Stimulated activated naive CD8-positive, alpha-beta T cell treated with anti-CD3 and anti-CD28 coated beads, Interleukin-15, Interleukin-2, amounts not matched to agents 100 ng/mL and 50 ng/mL, for 24 hours (primary cell): ENCODE measurements around the gene KDM1B.

Experiments used
- H3K27ac Mint-ChIP-seq: one replicate; pipeline ENCODE4 v1.8.0; 2021; ENCODE audit warnings: mild to moderate bottlenecking, mixed read lengths
- H3K27me3 Mint-ChIP-seq: one replicate; pipeline ENCODE4 v1.8.0; 2021; ENCODE audit warnings: mixed read lengths
- H3K36me3 Mint-ChIP-seq: one replicate; pipeline ENCODE4 v1.8.0; 2021; ENCODE audit warnings: low read depth, mixed read lengths
- H3K4me1 Mint-ChIP-seq: one replicate; pipeline ENCODE4 v1.8.0; 2021; ENCODE audit warnings: low read depth, mixed read lengths
- H3K4me3 Mint-ChIP-seq: one replicate; pipeline ENCODE4 v1.8.0; 2021; ENCODE audit warnings: mild to moderate bottlenecking, mixed read lengths
- H3K9me3 Mint-ChIP-seq: one replicate; pipeline ENCODE4 v1.8.0; 2021; ENCODE audit warnings: mixed read lengths

KDM1B gene

DNA sequence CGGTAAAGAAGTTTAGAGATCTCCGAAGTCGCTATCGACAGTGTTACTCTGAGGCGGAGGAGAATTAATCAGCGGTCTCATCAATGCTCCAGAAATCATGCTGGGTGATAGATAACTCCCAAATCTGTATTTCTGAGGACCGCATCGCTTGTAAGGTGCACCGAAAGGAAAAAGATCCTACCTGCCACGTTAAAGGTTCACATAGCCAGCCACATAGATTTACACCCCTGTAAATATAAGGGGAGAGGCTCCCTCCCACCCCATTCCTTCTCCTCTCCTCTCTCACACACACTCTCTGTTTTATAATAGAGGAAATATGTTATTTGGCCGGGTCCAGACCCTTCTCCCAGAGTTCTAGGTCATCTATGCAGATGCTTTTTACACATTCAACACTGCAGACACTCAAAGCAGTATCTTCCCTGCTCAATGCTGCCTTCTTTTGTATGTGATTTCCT is 109.7 kb downstream of the KDM1B start:
- Mint-ChIP-seq H3K36me3 (peaks cover 41% of the 10 kb centered on the region), H3K27me3 (no peaks in the 10 kb centered on the region), H3K9me3 (peaks cover 4% of the 10 kb centered on the region), H3K27ac (peak overlapping the region; percentile 94), H3K4me1 (peaks cover 46% of the 10 kb centered on the region), H3K4me3 (peak overlapping the region; percentile 86)

DNA sequence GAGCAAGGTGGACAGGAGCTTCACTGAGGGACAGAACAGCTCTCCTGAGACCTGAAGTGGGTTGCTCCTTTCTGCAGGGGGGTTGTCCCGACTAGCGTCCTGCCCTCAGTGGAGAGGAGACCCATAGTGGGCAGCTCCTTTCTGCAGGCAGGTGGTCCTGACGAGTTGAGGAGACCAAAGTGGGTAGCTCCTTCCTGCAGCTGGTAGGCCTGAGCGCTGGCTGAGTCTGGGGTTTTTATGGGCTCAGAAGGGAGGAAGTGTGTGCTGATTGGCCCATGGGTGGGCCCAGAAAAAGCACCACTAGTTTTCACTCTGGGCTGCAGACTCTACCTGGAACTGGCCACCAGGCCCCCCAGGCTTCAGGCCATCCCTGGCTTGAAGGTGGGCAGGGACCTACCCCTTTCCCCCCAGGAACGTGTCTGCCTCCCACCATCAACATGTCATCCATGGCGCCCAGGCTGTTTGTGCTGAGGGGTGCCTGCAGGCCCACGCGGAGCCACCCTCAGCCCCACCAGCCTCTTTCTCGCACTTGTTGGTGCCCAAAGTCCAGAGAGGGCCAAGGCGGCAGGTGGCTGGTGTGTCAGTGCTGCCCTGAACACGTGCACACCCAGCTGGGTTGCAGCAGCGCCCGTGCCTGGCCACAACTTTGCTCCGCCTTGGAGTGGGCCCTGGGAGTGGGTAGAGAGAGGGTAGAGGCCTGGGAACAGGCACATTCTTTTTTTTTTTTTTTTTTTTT is 110.7 kb downstream of the KDM1B start:
- H3K36me3 Mint-ChIP-seq, result peaks cover 31% of the 10 kb centered on the region
- H3K4me1 Mint-ChIP-seq, result peaks cover 36% of the 10 kb centered on the region
- no peaks in the 10 kb centered on the region for H3K27me3 Mint-ChIP-seq
- peaks cover 4% of the 10 kb centered on the region for H3K9me3 Mint-ChIP-seq
- H3K27ac Mint-ChIP-seq, result peak overlapping the region; percentile 94
- peak overlapping the region; percentile 86 for H3K4me3 Mint-ChIP-seq

DNA sequence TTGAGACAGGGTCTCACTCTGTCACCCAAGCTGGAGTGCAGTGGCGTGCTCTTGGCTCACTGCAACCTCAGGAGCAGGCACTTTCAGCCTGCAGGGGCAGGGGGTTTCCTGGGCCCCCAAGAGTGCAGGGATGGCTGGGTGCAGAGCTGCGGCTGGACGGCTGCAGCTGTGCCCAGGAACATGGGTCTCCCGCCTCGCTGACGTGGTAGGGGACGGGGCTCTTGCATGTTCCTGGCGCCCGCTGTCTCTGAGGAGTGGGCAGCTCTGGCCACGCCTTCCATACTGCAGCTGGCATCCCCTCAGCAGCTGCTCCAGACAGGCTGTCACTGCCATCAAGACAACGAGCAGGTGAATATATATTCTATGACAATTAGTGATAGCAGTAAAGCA is 111.3 kb downstream of the KDM1B start:
- Mint-ChIP-seq H3K4me3 (no peak overlapping the region), H3K36me3 (peaks cover 28% of the 10 kb centered on the region), H3K9me3 (peaks cover 4% of the 10 kb centered on the region), H3K27ac (no peak overlapping the region), H3K4me1 (peaks cover 30% of the 10 kb centered on the region), H3K27me3 (no peaks in the 10 kb centered on the region)

DNA sequence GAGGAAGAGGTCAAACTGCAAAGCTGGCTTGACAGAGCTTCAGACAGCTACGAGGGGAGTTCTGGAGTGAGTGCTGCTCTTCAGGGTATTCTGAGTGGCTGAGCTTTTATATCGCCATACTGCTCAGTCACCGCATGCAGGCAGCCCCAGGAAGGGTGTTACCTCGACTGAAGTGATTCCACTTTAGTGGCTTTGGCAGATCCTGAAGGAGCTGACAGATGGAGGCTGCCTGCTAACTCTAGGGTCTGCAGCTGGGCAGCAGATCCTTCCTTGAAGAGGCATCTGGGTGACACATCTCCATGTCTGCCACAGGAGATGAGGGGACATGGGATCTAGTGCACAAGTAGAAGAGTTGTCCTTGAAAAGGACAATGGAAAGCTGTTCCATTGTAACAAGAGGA is 112.8 kb downstream of the KDM1B start:
- Mint-ChIP-seq H3K36me3 (peaks cover 12% of the 10 kb centered on the region), H3K9me3 (peaks cover 4% of the 10 kb centered on the region), H3K27me3 (peaks cover 3% of the 10 kb centered on the region), H3K4me3 (no peak overlapping the region), H3K4me1 (peaks cover 15% of the 10 kb centered on the region), H3K27ac (no peak overlapping the region)

DNA sequence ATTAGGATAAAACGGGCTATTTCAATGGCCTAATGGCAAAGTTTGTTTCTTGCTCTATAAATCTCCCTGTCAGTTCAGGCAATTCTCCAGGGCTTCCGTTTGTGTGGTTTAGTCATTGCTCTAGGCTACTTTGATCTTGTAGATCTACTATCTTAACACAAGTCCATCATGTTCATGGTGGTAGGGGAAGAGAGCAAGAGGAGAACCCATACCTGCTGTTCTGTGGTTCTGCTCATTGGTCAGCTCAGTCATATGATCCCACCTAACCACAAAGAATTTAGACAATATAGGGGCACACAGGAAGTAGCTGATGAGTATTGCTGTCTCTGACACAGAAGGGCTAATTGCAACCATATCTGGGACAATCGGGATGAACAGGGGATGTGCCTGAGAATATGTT is 114.0 kb downstream of the KDM1B start:
- H3K27ac Mint-ChIP-seq, result no peak overlapping the region
- peaks cover 4% of the 10 kb centered on the region for H3K9me3 Mint-ChIP-seq

DNA sequence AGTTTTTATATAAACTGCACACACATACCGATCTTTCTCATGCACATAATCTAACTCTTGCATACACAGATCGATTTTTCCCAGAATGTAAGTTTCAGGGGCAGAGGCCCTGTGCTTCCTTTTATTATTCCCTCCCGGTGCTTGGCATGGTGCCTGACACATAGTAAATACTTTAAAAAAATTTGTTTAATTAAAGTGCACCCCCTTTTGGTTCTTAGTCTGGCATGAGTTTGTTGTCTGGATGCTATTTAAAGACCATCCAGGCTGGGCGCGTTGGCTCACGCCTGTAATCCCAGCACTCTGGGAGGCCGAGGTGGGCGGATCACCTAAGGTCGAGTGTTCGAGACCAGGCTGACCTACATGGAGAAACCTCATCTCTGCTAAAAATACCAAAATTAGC is 114.5 kb downstream of the KDM1B start:
- peaks cover 4% of the 10 kb centered on the region for H3K9me3 Mint-ChIP-seq
- H3K27me3 Mint-ChIP-seq, result peaks cover 3% of the 10 kb centered on the region
- H3K4me1 Mint-ChIP-seq, result peaks cover 10% of the 10 kb centered on the region
- no peak overlapping the region for H3K27ac Mint-ChIP-seq
- no peak overlapping the region for H3K4me3 Mint-ChIP-seq
- peaks cover 4% of the 10 kb centered on the region for H3K36me3 Mint-ChIP-seq

More for the DNA sequence above, 114.0 kb downstream of the KDM1B start:
- Mint-ChIP-seq H3K4me3 (no peak overlapping the region), H3K36me3 (peaks cover 4% of the 10 kb centered on the region), H3K27me3 (peaks cover 3% of the 10 kb centered on the region), H3K4me1 (peaks cover 10% of the 10 kb centered on the region)

DNA sequence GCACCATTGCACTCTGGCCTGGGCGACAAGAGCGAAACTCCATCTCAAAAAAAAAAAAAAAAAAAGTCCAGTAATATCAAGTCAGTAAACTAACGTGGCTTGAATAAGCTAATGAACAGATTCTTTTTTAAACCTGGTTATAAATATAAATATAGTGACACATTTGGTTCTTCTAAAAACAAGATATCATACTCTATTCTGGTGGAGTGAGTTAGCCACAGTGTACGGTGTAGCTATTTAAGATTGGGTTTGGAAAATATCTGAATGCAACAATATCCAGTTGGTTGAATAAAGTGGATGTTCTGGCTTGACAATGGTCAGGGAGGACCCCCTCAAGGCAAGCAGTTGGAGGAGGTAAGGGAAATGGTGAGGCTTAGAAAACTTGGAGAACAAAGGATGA is 115.0 kb downstream of the KDM1B start:
- Mint-ChIP-seq H3K4me1 (peaks cover 5% of the 10 kb centered on the region), H3K27me3 (peaks cover 7% of the 10 kb centered on the region), H3K9me3 (peaks cover 4% of the 10 kb centered on the region)

More for the DNA sequence above, 115.0 kb downstream of the KDM1B start:
- peaks cover 1% of the 10 kb centered on the region for H3K36me3 Mint-ChIP-seq
- H3K27ac Mint-ChIP-seq, result no peak overlapping the region
- no peak overlapping the region for H3K4me3 Mint-ChIP-seq
